SK-N-SH (cell line): ENCODE measurements around the gene PBXIP1.

Experiments
- CTCF ChIP-seq: fragments of 200-600 bp; sonication (generic); IDR thresholded peaks from 2 replicates; pipeline ENCODE4 v1.6.1; 2017; ENCODE audit warnings: antibody characterized with exemption, mild to moderate bottlenecking, moderate library complexity
- EP300 ChIP-seq, 2 experiments: IDR thresholded peaks; 2 replicates each; pipeline versions ENCODE4 v1.4.0 to v1.6.1; 2012; ENCODE audit warnings: borderline replicate concordance in 1 of 2, low read depth in 1 of 2, low read length in 1 of 2
- NFIC ChIP-seq: IDR thresholded peaks from 2 replicates; pipeline ENCODE4 v1.4.0; 2012; ENCODE audit warnings: borderline replicate concordance
- RAD21 ChIP-seq: IDR thresholded peaks from 2 replicates; pipeline ENCODE4 v1.6.1; 2012; ENCODE audit warnings: mild to moderate bottlenecking, low read length
- RFX5 ChIP-seq: IDR thresholded peaks from 2 replicates; pipeline ENCODE4 v1.6.1; 2012; ENCODE audit warnings: mild to moderate bottlenecking, improper control_type of control experiment, low read length
- SIN3A ChIP-seq: IDR thresholded peaks from 2 replicates; pipeline ENCODE4 v1.6.1; 2012; ENCODE audit warnings: low read depth, mild to moderate bottlenecking, low read length, moderate library complexity, borderline replicate concordance
- TAF1 ChIP-seq: IDR thresholded peaks from 2 replicates; pipeline ENCODE4 v1.6.1; 2012; ENCODE audit warnings: low read depth, mild to moderate bottlenecking, low read length, moderate library complexity, borderline replicate concordance
- YY1 ChIP-seq: IDR thresholded peaks from 2 replicates; pipeline ENCODE4 v1.4.0; 2012; ENCODE audit warnings: low read depth, mild to moderate bottlenecking

- no peak for TF ChIP-seq TAF1
- TF ChIP-seq CTCF = no peak
- no peak for TF ChIP-seq YY1
- TF ChIP-seq RFX5 = no peak
- no peak for TF ChIP-seq EP300 (IDR thresholded peaks at IDR 0.05; ENCODE audit: borderline replicate concordance in 1 of 2, low read depth in 1 of 2, low read length in 1 of 2)
- no peak for TF ChIP-seq SIN3A
- TF ChIP-seq NFIC = no peak
- TF ChIP-seq RAD21 = no peak
Observed at GRCh38 chr1:154901591-154901990, 54.3 kb downstream of the PBXIP1 start.
